ENCODE data around the gene EPHA7. TPM values are rescaled to one million over a fixed set of nuclear protein-coding genes. Genes with fewer than 3 reads are reported as not detected.

The EPHA7 gene
- total and polyA plus RNA-seq, 2 donors (not counting 3 experiments of a cell fraction or from before 2014, with no cell fraction given): not detected

DNA sequence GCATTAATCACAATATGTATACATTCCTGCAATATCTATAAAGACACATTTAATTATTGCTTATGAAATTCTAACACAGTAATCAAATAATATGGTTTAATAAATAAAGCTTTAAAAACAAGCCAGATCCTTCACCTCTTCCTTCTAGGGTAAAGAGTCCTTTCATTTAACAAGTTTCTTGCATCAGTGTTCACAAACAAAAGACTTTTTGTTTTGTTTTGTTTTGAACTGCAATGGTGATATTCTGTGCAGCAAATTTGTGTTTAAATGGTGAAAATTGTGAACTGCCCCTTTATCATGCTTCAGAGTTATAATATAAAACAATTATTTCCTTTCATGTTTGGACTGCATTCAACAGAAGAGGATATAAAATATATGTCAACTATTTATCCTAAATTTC is 177.3 kb downstream of the EPHA7 start:
- DNase-seq (ENCODE audit: low read depth, low spot score): no peak
- Histone ChIP-seq H2AFZ (ENCODE audit: low read depth, low read length) (no peak overlapping the region), H3K4me1 (ENCODE audit: control insufficient read depth, extremely low read depth, insufficient read depth, low read length) (peaks cover under 1% of the 10 kb centered on the region), H3K27me3 (ENCODE audit: control insufficient read depth in 2 of 2, insufficient read depth in 2 of 2, low read length in 2 of 2) (no peaks in the 10 kb centered on the region), H3K36me3 (ENCODE audit: control insufficient read depth in 2 of 2, extremely low read depth in 1 of 2, insufficient read depth in 2 of 2, low read length in 2 of 2) (no peaks in the 10 kb centered on the region), H4K20me1 (replicated peaks; ENCODE audit: control insufficient read depth, extremely low read depth, insufficient read depth, low read length) (no peaks in the 10 kb centered on the region), H3K27ac (ENCODE audit: insufficient read depth, low read depth, low read length) (no peak overlapping the region), H3K4me2 (ENCODE audit: insufficient read depth, low read length) (no peak overlapping the region), H3K9ac (replicated peaks; ENCODE audit: extremely low read depth, insufficient read depth, low read length) (no peak overlapping the region), H3K4me3 (replicated peaks in 1 of 3; ENCODE audit: insufficient read depth in 1 of 3, low read depth in 1 of 3, low read length in 3 of 3) (no peak overlapping the region), H3K9me1 (replicated peaks; ENCODE audit: control insufficient read depth, extremely low read depth, insufficient read depth, low read length) (no peaks in the 10 kb centered on the region), H3K79me2 (ENCODE audit: control insufficient read depth, insufficient read depth, low read length) (no peaks in the 10 kb centered on the region), H3K9me3 (replicated peaks; ENCODE audit: control insufficient read depth, insufficient read depth, low read length) (no peaks in the 10 kb centered on the region)
- ChIA-PET POLR2A (no interaction called here), CTCF (no interaction called here)
- FAIRE-seq: no peak
- TF ChIP-seq EZH2 (IDR thresholded peaks at IDR 0.05; ENCODE audit: borderline replicate concordance, low read depth, low read length, severe bottlenecking): no peak
- intact Hi-C loops (cut with micrococcal nuclease) (no loop called here), dilution Hi-C loops (cut with MboI; ENCODE audit: extremely low pct_ligation_motif_present, low sequenced_read_pairs) (no loop called here)
- BruUV-seq (replicated peaks): no TSS peak

DNA sequence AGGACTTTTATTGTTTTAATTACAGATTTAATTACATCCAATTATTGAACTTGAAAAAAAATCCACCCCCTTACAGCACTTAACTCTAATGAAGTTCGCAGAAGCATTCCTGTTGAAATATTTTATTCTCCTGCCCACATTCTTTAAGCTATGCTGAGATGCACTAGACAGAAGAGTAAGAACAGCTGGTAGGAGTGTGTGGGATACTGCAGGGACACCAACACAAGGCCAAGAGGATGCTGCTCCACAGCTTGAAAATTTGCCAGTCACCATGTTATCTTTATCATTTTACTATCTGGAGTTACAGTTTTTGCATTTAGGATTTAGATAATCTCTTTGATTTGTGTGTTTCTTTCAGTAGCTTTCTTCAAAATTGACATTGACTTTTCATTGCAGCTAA is 180.7 kb downstream of the EPHA7 start:
- FAIRE-seq: no peak
- Histone ChIP-seq H3K4me2 (ENCODE audit: insufficient read depth, low read length) (no peak overlapping the region), H3K27me3 (ENCODE audit: control insufficient read depth in 2 of 2, insufficient read depth in 2 of 2, low read length in 2 of 2) (no peaks in the 10 kb centered on the region), H4K20me1 (replicated peaks; ENCODE audit: control insufficient read depth, extremely low read depth, insufficient read depth, low read length) (no peaks in the 10 kb centered on the region), H2AFZ (ENCODE audit: low read depth, low read length) (no peak overlapping the region), H3K9ac (replicated peaks; ENCODE audit: extremely low read depth, insufficient read depth, low read length) (no peak overlapping the region), H3K9me3 (replicated peaks; ENCODE audit: control insufficient read depth, insufficient read depth, low read length) (no peaks in the 10 kb centered on the region), H3K27ac (ENCODE audit: insufficient read depth, low read depth, low read length) (no peak overlapping the region), H3K4me1 (ENCODE audit: control insufficient read depth, extremely low read depth, insufficient read depth, low read length) (no peaks in the 10 kb centered on the region), H3K4me3 (replicated peaks in 1 of 3; ENCODE audit: insufficient read depth in 1 of 3, low read depth in 1 of 3, low read length in 3 of 3) (no peak overlapping the region), H3K36me3 (ENCODE audit: control insufficient read depth in 2 of 2, extremely low read depth in 1 of 2, insufficient read depth in 2 of 2, low read length in 2 of 2) (no peaks in the 10 kb centered on the region), H3K9me1 (replicated peaks; ENCODE audit: control insufficient read depth, extremely low read depth, insufficient read depth, low read length) (no peaks in the 10 kb centered on the region), H3K79me2 (ENCODE audit: control insufficient read depth, insufficient read depth, low read length) (no peaks in the 10 kb centered on the region)
- DNase-seq (ENCODE audit: low read depth, low spot score): no peak
- BruUV-seq (replicated peaks): no TSS peak
- TF ChIP-seq FOS (IDR thresholded peaks at IDR 0.05; ENCODE audit: borderline replicate concordance, insufficient read depth, low read length): no peak
- TF ChIP-seq EZH2 (IDR thresholded peaks at IDR 0.05; ENCODE audit: borderline replicate concordance, low read depth, low read length, severe bottlenecking): no peak
- TF ChIP-seq, protein P1, sequence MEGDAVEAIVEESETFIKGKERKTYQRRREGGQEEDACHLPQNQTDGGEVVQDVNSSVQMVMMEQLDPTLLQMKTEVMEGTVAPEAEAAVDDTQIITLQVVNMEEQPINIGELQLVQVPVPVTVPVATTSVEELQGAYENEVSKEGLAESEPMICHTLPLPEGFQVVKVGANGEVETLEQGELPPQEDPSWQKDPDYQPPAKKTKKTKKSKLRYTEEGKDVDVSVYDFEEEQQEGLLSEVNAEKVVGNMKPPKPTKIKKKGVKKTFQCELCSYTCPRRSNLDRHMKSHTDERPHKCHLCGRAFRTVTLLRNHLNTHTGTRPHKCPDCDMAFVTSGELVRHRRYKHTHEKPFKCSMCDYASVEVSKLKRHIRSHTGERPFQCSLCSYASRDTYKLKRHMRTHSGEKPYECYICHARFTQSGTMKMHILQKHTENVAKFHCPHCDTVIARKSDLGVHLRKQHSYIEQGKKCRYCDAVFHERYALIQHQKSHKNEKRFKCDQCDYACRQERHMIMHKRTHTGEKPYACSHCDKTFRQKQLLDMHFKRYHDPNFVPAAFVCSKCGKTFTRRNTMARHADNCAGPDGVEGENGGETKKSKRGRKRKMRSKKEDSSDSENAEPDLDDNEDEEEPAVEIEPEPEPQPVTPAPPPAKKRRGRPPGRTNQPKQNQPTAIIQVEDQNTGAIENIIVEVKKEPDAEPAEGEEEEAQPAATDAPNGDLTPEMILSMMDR (IDR thresholded peaks at IDR 0.05; ENCODE audit: extremely low read depth in 1 of 2, insufficient read depth in 1 of 2, low read depth in 1 of 2, low read length in 2 of 2): no peak
- no peak for TF ChIP-seq GATA2 (IDR thresholded peaks at IDR 0.05; ENCODE audit: insufficient read depth, insufficient read length, low read depth, low read length)
- no peak for TF ChIP-seq JUN (IDR thresholded peaks at IDR 0.05; ENCODE audit: borderline replicate concordance, insufficient read depth, insufficient read length, low read depth)
- no peak for TF ChIP-seq POLR2A (IDR thresholded peaks at IDR 0.05; ENCODE audit: low read depth, low read length)
- no peak for TF ChIP-seq POLR2AphosphoS5 (IDR thresholded peaks at IDR 0.05; ENCODE audit: insufficient read depth, low read depth, low read length)
- TF ChIP-seq, protein P2, sequence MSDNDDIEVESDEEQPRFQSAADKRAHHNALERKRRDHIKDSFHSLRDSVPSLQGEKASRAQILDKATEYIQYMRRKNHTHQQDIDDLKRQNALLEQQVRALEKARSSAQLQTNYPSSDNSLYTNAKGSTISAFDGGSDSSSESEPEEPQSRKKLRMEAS (IDR thresholded peaks at IDR 0.05; ENCODE audit: insufficient read depth, insufficient read length): no peak
- no peak for TF ChIP-seq MYC (IDR thresholded peaks at IDR 0.05; ENCODE audit: low read depth, low read length)
- ChIA-PET POLR2A (no interaction called here), CTCF (interaction anchor here (0.8 kb wide), 1 partner anchor 9 kb away, joined by 3 read pairs; no protein-coding TSS in a partner anchor)
- dilution Hi-C loops (cut with MboI; ENCODE audit: extremely low pct_ligation_motif_present, low sequenced_read_pairs): no loop called here
- intact Hi-C loops (cut with micrococcal nuclease): no loop called here

Measured in endothelial cell of umbilical vein (primary cell).